KOPT-K1 (cell line): Measurements from ENCODE around the gene CAV2.

Experiments
- H3K27ac ChIP-seq: fragments of 200-600 bp; sonication (generic); 2 replicates; pipeline ENCODE4 v1.5.1; 2016; ENCODE audit warnings: antibody characterized with exemption, mild to moderate bottlenecking, low read depth, low read length; ENCODE audit not compliant: poor library complexity, severe bottlenecking
- H3K36me3 ChIP-seq: fragments of 200-600 bp; sonication (generic); 2 replicates; pipeline ENCODE4 v1.5.1; 2017; ENCODE audit warnings: antibody characterized with exemption, mild to moderate bottlenecking, low read length, moderate library complexity; ENCODE audit not compliant: insufficient read depth
- H3K9me3 ChIP-seq: fragments of 200-600 bp; sonication (generic); 2 replicates; pipeline ENCODE4 v1.5.1; 2017; ENCODE audit warnings: antibody characterized with exemption, low read length, mild to moderate bottlenecking; ENCODE audit not compliant: insufficient read depth, poor library complexity, severe bottlenecking

Gene CAV2

GRCh38 chr7:116544487-116544886 is 44.9 kb downstream of the CAV2 start:
- H3K9me3 ChIP-seq = no peaks in the 10 kb centered on the region
- no peak overlapping the region for H3K27ac ChIP-seq
- H3K36me3 ChIP-seq = no peaks in the 10 kb centered on the region

DNA sequence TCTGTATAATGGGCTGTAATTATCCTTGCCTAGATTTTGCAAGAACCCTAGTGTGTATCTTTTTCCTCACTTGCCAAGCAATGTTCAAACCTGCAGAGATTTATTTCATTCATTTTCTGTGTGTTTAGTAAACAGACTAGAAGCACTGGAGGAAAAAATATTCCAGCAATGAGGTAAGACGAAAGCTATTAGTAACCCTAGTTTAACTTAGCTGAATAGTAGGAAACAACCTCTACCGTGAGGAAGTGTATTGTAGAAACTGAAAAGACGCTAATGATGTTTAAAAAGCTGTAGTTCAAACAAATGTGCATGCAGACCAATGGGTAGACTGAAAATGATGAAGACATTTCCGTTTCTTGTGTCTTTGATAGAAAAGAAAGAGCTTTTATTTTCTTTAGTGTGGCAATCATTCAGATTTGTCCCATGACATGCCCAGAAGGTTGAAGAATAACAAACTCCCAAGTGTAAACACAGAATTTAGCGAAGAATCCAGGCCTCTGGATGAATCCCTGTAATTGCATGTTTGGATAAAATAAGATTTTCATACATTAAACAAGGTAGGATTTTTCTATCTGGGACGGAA is 46.0 kb downstream of the CAV2 start:
- Histone ChIP-seq H3K9me3 (no peaks in the 10 kb centered on the region), H3K27ac (no peak overlapping the region), H3K36me3 (no peaks in the 10 kb centered on the region)

- no peaks in the 10 kb centered on the region for H3K36me3 ChIP-seq
These were observed 46.5 kb downstream of the CAV2 start for GRCh38 chr7:116546054-116546453.

DNA sequence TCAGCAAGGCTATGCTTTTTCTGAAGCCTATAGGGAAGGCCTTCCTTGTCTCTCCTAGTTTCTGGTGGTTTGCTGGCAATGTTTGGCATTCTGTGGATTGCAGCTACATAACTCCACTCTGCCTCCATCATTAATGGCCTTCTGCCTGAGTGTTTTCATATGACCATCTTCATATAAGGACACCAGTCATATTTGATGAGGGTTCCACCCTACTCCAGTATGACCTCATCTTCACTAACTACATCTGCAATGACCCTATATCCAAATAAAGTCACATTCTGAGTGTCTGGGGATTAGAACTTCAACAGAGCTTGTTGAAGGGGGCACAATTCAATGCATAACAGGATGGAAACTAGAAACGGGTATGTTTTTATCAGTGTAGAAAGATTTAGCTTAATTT is 47.4 kb downstream of the CAV2 start:
- H3K9me3 ChIP-seq = no peaks in the 10 kb centered on the region
- no peak overlapping the region for H3K27ac ChIP-seq
- H3K36me3 ChIP-seq = no peaks in the 10 kb centered on the region

More at GRCh38 chr7:116546054-116546453, 46.5 kb downstream of the CAV2 start:
- H3K27ac ChIP-seq = no peak overlapping the region
- no peaks in the 10 kb centered on the region for H3K9me3 ChIP-seq

GRCh38 chr7:116547347-116547746 is 47.8 kb downstream of the CAV2 start:
- Histone ChIP-seq H3K9me3 (no peaks in the 10 kb centered on the region), H3K36me3 (no peaks in the 10 kb centered on the region), H3K27ac (no peak overlapping the region)

GRCh38 chr7:116548506-116548905 is 49.0 kb downstream of the CAV2 start:
- no peaks in the 10 kb centered on the region for H3K36me3 ChIP-seq
- no peaks in the 10 kb centered on the region for H3K9me3 ChIP-seq
- H3K27ac ChIP-seq = no peak overlapping the region

DNA sequence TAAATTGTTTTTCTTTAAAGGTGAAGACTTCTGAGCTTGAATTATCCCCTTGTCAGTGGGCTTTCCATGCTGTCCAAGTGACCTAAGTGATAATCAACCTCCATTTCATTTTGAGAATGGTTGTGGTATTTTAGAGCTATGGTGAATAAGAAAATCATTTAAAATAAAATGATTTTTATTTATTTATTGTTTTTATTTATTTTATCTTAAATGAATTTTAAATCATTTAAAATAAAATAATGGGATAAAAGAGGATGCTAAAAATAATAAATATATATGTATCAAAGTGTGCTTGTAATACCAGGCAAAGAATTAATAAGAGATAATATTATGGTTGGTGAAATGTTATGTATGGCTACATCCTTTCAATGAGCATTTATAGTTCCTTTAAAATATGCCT is 49.8 kb downstream of the CAV2 start:
- Histone ChIP-seq H3K36me3 (no peaks in the 10 kb centered on the region), H3K9me3 (no peaks in the 10 kb centered on the region), H3K27ac (no peak overlapping the region)

- Histone ChIP-seq H3K27ac (no peak overlapping the region), H3K36me3 (no peaks in the 10 kb centered on the region), H3K9me3 (no peaks in the 10 kb centered on the region)
These were observed 52.2 kb downstream of the CAV2 start for GRCh38 chr7:116551692-116552091.

DNA sequence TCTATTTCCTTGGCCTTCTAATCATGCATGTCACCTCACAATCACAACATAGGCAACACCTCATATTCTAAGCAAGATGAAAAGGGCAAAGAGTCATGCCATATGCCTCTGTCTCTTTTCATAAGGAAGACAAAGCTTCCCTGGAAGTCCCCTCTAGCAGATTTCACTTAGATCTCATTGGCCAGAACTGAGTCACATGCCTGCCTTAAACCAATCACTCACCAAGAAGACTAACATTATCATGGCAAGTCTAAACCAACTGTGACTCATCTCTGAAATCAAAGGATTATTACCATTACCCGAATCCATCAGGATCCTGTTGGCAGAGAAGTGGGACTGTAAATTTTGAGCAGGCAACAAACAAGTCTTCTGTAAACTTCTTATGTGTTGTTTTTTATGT is 53.1 kb downstream of the CAV2 start:
- Histone ChIP-seq H3K9me3 (no peaks in the 10 kb centered on the region), H3K27ac (no peak overlapping the region), H3K36me3 (no peaks in the 10 kb centered on the region)

DNA sequence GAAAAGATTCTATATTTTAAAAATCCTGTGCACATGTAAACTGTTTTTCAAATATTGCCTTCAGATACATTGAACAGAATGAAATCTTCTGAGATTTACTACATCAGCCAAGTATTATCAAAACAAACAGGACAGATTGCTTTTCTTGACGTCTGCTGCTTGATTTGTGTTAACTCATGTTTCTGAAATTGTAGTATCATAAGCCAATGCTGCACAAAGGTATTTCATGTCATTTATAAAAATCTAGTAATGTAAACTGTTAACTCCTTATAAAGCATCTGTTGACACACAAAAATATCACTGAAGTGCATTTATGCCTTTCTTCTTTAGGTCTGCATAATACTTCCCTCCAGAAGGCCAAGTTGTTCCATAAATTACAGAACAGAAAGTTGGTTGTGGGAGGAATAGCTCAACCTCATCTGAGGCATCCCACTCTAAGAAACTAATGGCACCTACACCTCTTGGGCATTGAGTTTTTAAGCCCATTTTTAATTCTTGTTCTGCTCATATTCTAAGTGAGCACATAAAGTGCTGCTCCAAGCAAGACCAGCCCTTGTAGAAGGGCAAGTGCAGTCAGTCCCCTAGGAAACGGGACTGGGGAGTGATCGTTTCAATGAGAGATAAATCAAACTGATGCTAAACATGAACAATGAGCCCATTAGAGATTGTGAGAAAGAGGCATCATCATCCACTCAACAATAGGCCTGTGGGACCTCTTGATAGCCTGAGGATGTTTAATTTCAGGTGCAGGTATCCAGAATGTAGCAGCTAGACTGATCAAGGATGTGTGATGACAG is 53.8 kb downstream of the CAV2 start:
- H3K27ac ChIP-seq = no peak overlapping the region
- H3K36me3 ChIP-seq = no peaks in the 10 kb centered on the region
- no peaks in the 10 kb centered on the region for H3K9me3 ChIP-seq

DNA sequence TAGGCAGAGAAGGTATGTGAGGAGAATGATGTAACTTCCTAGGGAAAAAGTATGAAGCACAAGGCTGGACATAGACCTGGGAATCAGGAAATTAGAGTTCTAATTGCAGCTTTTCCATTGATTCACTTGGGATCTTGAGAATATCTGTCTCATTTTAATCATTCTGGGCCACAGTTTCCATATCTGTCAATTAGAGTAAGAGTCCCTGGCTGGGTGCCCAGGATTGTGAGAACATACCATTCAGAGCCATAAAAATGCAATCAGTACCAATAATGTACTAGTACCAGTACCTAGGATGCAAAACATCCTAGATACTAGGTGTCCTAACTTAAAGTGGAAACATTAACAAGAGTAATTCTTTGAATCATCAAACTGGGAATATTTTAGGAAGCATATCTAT is 54.9 kb downstream of the CAV2 start:
- Histone ChIP-seq H3K9me3 (no peaks in the 10 kb centered on the region), H3K36me3 (no peaks in the 10 kb centered on the region), H3K27ac (no peak overlapping the region)

GRCh38 chr7:116554911-116555310 is 55.4 kb downstream of the CAV2 start:
- no peaks in the 10 kb centered on the region for H3K36me3 ChIP-seq
- H3K27ac ChIP-seq = no peak overlapping the region
- H3K9me3 ChIP-seq = no peaks in the 10 kb centered on the region

GRCh38 chr7:116557066-116557585 is 57.6 kb downstream of the CAV2 start:
- Histone ChIP-seq H3K27ac (no peak overlapping the region), H3K9me3 (no peaks in the 10 kb centered on the region), H3K36me3 (no peaks in the 10 kb centered on the region)

DNA sequence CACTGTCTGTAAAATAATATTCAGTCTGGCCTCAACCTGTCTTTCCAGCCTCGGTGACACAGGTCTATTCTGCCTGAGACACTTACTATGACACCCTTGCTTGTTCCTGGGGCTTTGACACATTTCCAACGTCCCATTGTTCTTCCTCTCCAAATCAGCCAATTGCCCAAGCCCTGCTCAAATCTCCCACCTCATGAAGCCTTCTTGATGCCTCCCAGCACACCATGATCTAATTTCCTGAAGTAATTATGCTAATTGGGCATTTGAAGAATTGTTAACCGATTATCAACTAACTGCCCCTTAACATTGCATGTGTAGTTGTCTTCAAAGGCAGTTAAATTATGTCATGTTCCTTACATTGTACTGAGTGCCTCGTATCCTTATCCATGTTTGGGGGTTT is 58.4 kb downstream of the CAV2 start:
- Histone ChIP-seq H3K27ac (no peak overlapping the region), H3K9me3 (no peaks in the 10 kb centered on the region), H3K36me3 (no peaks in the 10 kb centered on the region)
